DMS153 (cell line): ENCODE results near the gene SLC16A11.
"Not testable (repeated sequence)": the region's sequence is repeated elsewhere in the genome, so short reads cannot be mapped to it uniquely, and the experiment has no call there.

ENCODE experiments used
- DNase-seq: peaks from one replicate; lab custom pipeline; 2025; lab: John Stamatoyannopoulos, UW

The SLC16A11 gene

DNA sequence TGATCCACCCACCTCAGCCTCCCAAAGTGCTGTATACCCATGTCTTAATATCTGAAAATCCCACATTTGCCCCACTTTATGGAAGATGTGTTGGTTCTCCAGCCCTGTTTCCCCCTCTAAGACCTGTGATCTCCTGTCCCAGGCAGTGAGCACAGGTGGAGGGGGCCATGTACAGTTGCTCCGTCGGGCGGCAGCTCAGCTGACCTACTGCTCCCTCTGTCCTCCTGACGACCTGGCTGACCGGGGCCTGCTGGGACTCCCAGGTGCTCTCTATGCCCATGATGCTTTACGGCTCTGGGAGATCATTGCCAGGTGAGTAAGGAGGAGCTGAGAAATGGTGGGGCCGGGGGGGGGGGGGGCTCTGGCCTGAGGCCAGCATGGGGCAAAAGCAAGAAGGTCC lies 38.2 kb downstream of the SLC16A11 start:
- no peak for DNase-seq

DNA sequence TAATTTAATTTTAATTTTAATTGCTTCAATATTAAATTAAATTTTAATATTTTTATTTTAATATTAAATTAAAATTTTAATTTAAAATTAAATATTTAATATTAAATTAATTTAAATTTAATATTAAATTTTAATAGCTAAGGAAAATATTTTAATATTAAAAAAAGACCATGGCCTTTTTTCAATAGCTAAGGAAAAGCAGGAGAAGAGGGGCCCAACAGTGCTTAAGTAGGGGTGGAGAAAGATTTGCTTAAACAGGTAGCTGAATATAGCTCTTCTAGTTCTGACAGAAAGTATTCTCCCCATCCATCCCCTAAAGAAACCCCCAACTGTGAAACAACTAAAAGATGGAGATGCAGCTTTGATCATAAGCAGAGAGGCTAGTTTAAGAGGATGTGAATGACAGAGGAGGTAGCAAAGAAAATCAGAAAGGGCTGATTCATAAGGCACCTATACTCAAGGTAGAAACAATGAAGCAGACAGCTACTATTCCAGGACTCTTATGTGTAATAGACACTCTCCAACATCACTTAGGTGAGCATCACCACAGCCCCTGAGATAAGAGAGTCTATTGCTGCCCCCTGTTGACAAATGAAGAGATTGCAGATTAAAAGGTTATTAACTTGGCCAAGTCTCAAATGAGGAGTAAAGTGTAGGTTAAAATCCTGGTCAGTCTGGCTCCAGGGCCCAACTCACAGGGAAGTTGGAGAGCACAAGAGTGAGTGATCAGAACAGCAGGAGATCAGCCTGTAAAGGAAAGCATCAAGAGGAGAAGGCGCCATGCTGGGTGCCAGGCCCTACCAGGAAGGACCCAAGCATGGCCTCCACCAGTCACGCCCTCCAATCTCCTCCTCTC lies 39.3 kb downstream of the SLC16A11 start:
- DNase-seq, result peak; percentile 57

DNA sequence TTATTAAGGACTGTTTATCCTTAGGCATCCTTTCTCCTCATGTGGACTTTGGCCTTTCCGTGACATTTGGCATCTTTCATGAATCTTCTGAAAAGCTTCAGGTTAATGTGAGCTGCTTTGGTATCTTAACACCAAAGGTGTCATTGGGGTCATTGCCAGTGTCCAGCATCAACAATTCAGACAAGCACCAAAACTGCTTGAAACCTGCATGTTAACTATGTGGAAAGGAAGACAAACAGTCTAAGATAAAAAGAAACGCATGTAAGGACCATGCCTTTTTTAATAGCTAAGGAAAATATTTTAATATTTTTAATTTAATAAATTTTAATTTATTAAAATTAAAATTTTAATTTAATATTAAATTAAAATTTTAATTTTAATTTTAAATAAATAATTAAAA lies 40.1 kb downstream of the SLC16A11 start:
- no peak for DNase-seq

DNA sequence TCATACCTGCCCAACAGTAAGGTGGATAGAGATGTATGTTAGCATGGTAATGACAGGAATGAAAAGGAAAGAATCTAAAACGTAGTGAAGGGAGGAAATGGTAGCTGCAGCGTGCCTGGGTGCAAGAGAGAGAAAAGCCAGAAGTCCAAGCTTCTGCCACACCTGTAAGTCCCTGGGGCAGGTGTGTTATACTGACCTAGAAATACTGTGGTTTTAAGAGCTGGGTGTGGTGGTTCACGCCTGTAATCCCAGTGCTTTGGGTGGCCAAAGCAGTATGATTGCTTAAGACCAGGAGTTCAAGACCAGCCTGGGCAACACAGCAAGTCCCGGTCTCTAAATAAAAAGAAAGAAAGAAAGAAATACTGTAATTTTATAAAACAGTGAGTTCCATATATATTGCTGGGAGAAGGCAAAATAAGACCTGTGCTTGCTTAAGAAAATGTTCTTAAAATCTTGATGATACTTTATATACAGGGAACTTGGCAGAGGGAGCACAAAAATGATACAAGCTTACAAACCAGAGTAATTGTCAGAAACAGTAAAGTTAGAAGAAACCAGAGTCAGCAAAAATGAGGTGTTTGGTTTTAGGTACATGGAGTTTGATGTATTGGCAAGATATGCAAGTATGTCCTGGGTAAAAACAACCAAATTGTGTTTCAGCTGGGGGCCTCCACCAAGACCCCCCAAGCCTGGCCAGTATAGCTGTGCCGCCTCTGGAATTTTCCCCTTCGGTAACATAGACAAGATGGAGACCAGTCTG lies 41.4 kb downstream of the SLC16A11 start:
- DNase-seq, result no peak

DNA sequence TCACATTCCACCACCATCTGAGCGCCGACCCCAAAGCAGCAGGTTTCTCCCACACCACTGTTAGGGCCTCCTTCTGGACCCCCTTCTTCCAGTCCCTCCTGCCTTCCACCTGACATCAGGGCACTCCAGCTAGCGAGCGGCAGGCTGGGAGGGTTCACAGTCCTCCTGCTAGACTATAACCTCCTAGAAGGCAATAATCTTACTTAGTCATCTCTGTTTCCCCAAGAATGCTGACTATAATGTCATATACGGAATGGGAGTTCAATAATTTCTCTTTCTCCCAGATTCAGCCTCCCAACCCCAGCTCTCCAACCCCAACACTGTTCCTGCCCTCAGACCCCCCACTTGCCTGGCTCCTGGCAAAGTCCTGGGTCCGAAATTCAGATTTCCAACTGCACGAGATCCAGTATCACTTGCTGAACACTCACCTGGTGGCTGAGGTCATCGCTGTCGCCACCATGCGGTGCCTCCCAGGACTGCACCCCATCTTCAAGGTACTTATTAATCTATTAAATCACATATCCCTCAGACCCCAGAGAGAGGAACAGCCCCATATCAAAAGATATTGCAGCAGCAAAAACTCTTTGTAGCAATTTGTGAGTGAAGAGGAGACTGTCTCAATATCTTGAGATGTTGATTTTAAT lies 42.5 kb downstream of the SLC16A11 start:
- DNase-seq, result no peak

DNA sequence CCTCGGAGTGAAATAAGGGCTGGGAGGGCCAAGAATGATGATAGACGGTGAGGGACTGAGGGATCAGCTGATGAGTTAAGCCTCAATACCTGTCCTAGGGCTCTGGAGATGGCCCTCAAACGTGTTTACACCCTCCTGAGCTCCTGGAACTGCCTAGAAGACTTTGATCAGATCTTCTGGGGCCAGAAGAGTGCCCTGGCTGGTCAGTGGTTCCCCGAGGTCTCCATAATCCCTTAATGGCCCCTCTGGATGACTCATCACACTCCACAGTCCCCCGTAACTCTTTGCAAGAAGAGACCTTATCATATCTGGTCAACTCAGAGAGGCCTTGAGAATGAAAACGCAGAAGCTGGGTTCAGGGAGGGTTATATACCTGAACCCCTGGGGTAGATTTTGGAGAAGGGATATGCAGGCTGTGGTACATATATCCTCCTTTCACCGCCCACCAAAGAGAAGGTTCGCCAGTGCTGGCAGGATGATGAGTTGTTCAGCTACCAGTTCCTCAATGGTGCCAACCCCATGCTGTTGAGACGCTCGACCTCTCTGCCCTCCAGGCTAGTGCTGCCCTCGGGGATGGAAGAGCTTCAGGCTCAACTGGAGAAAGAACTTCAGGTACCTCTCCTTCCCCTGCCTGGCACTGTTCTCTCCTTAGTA lies 44.9 kb downstream of the SLC16A11 start:
- no peak for DNase-seq

DNA sequence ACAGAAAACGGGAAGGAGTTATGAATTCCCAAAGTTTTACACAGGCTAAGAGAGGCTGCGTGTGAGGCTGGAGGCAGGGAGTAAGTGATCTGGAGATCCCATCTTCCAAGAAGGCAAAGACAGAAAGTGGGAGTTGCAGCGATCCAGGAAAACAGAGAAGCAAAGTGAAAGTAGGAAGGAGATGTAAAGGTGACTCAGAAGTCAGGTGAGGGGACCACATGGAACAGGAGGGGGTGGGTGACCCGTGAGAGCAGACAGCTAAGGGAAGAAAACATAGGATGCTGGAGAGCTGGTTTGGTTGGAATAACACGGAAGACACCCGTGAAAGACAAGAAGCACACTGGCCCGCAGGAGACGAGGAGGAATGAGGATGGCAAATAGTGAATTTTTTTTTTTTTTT lies 46.7 kb downstream of the SLC16A11 start:
- DNase-seq, result no peak

DNA sequence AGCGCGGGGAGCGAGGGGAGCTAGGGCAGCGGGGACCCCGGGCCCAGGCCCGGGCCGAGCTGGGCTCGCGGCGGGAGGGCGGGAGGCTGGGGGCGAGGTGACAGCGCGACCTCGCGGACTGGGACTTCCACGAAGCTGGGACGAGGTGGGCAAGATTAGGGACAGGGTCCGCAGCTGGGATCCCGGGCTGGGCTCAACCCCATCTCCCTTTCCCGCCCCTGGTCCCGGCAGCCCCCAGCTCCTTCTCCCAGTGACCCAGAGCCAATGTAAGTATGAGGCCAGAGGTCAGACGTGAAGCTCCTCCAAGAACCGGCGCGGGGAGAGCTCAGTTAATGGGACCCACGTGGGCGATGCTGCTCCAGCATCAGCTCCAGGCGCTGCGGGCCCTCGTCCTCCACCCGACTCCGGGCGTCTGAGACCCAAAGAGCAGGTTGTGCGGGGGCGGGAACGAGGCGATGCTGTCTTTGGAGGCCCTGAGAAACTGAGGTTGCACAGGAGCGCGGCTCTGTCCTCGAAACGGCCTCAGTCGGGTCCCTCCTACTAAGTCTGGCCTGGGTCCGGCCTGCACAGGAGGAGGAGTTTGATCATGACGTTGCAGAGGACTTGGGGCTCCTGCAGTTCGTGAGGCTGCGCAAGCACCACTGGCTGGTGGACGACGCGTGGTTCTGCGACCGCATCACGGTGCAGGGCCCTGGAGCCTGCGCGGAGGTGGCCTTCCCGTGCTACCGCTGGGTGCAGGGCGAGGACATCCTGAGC lies 47.5 kb downstream of the SLC16A11 start:
- DNase-seq, result no peak

DNA sequence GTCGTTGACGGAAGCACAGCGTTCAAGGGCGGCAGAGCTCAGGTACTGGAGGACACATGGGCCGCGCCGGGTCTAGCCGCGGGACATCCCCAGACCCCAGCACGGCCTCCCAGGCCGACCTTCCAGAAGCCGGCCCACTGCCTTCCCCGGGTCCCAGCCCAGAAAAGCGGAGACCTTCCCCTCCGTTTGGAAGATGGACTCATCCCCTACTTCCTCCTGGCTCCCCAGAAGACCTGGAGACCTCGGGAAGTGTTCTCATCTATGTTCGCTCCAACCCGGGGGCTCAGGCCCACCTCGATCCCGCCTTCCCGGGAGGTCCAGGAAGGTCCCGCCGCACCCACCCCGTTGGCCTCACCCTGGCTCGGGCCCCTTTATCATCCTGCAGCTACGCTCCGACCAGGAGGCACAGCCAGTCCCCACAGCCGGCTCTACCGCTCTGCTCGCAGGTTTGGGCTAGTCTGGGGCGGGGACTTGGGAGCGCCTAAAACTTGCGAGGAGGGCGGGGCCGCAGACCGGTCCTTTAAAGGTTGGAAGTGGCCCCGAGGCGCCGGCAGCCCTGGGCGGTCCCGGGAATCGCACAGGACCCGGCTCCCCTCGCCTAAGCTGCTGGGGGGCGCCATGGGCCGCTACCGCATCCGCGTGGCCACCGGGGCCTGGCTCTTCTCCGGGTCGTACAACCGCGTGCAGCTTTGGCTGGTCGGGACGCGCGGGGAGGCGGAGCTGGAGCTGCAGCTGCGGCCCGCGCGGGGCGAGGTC lies 48.2 kb downstream of the SLC16A11 start, which contains the start of gene ALOX12:
TSS of gene ALOX12 (plus strand) at position 550 of the 756 bp plus-strand sequence. CDS start at position 619, 69 bp downstream.
- no peak for DNase-seq

DNA sequence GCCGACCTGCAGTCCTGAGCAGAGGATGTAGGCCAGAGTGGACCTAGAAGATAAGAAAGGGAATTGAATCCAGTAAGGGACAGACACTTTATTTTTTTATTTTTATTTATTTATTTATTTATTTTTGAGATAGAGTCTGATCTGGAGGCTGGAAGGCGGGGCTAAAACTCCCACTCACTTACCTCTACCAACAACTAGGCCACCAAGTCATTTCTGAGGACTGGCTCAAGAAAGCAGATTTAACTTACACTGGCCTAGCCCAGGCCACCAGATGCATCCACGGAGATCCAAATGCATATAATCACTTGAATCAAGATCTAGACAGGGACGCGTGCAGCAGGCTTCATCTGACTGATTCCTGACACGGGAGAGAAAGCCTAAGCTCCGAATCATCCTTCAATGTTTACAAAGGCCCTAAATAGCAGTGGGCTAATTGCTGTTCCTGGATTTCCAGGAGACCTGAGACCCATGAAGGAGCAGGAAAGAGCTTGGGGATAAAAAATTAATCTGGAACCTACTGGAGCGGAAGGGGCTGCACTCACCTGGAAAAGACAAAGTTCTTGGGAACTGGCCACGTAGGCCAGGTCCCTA lies 49.1 kb downstream of the SLC16A11 start:
- DNase-seq, result no peak

DNA sequence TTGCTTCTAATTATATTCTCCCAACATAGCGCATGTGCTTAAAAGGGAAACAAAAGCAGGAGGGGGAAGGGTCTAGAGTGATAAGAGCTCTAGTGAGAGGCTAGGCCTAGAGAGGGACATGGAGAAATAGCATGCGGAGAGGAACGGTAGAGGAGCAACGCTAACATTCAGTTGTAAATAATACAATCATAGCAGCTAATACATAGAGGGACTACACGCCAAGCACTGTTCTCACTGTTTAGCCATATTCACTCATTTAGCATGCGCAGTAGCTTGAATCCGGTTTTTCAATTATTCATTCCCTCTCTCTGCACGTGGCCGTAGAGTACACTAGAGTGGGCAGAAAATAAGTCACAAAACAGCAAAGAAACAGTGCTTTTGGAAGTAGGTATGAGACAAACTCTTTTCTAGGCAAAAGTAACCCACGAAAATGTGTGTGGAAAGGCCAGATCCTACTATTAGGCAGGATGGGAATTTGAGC lies 49.7 kb downstream of the SLC16A11 start:
- DNase-seq, result no peak

DNA sequence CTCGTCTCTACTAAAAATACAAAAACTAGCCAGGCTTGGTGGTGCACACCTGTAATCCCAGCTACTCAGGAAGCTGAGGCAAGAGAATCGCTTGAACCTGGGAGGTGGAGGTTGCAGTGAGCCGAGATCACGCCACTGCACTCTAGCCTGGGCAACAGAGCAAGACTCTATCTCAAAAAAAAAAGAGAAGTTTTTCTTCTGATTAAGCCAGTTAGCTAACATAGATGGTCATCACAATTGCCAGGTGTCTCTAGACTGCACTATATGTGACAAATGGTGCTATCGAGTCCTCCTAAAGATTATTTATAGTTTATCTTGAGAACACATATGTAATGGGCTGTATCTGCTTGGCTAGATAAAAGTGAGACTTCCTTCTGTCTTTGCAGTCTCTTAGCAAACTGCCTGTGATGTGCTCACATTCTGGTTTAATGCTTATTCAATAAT lies 50.3 kb downstream of the SLC16A11 start:
- not testable (repeated sequence) for DNase-seq
